Thymus (tissue), 11 donors: Measurements from ENCODE around the gene SMU1. TPM values are rescaled to one million over a fixed set of nuclear protein-coding genes. Genes with fewer than 3 reads are reported as not detected.

Source experiments
- DNase-seq, 9 donors: peaks; one replicate each; pipeline ENCODE4 v3.0.0-alpha.2; 2013; ENCODE audit warnings: low spot score in 9 of 9, low read depth in 6 of 9, missing footprints in 1 of 9
- H3K27ac ChIP-seq, 2 donors: one replicate each; pipeline ENCODE4 v1.5.1; 2013; ENCODE audit warnings: control low read depth in 1 of 2, low read depth in 1 of 2, low read length in 1 of 2, mild to moderate bottlenecking in 1 of 2, moderate library complexity in 1 of 2
- H3K27me3 ChIP-seq, 2 donors: one replicate each; pipeline ENCODE4 v1.5.1; 2013; ENCODE audit warnings: low read length in 1 of 2; ENCODE audit not compliant: control insufficient read depth in 2 of 2, insufficient read depth in 1 of 2
- H3K36me3 ChIP-seq, 2 donors: one replicate each; pipeline ENCODE4 v1.5.1; 2013; ENCODE audit warnings: low read length in 1 of 2, mild to moderate bottlenecking in 1 of 2, moderate library complexity in 1 of 2; ENCODE audit not compliant: control insufficient read depth in 2 of 2, insufficient read depth in 2 of 2
- H3K4me1 ChIP-seq, 2 donors: one replicate each; pipeline ENCODE4 v1.5.1; 2013; ENCODE audit warnings: low read length in 2 of 2; ENCODE audit not compliant: control insufficient read depth in 2 of 2, insufficient read depth in 2 of 2
- H3K4me3 ChIP-seq, 2 donors: one replicate each; pipeline ENCODE4 v1.5.1; 2013; ENCODE audit warnings: low read length in 2 of 2, control low read depth in 1 of 2, mild to moderate bottlenecking in 1 of 2
- H3K9me3 ChIP-seq, 2 donors: one replicate each; pipeline ENCODE4 v1.5.1; 2013; ENCODE audit warnings: low read length in 1 of 2, mild to moderate bottlenecking in 1 of 2; ENCODE audit not compliant: control insufficient read depth in 2 of 2, insufficient read depth in 1 of 2
- WGBS: extraction: QIAGEN DNeasy Blood & Tissue Kit; methylation state at CpG from one replicate; pipeline ENCODE4 v1.1.7; 2013; 5-methylcytosine and 5-hydroxymethylcytosine counted together
- polyA plus RNA-seq: library from polyadenylated mRNA; stranded (reverse); fragments of 200-250 nt; gene quantifications from one replicate; pipeline ENCODE4 v1.2.3, GENCODE V29; 2013
- total RNA-seq: library from RNA; stranded (reverse); fragments of 120-200 nt; gene quantifications from one replicate; pipeline ENCODE4 v1.2.4, GENCODE V29; 2013
- donor health status: healthy.

SMU1 gene
- total and polyA plus RNA-seq, 2 donors = 14.9 to 27.3 TPM

DNA sequence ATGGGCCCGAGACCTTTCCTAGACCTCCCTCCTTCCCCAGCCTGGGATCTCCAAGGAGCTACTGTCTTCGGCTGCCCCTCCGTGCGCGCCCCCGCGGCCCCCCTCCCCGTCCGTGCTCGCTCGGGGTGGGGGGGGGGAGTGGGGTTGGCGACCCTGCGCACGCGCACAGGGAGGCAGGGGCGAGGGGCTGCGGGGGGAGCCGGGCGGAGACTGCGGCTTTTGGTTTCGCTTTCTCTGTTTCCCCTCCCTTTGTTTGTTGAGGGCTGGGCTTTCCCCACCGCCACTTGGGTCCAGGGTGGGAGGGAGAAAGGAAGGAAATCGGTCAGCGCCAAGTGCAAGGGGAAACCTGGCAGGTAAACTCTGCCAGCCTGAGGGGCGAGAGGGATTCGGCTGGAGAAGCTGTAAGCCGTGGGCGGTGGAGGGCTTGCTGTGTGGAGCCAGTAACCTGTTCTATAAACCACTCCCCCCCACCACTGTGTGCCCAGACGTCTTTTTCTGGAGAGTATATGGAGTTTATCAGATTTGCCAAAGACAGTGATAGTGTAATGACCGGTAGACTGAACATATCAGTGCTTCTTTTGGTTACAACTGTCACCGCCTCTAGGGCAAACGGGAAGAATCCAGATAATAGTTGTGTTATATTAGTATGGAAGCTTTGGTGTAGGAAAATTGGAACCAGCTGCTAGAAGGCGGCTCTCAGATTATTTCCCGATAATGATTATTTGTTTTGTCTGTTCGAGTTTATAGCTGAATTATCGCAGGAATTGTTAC lies 50.7 kb downstream of the SMU1 start:
- Histone ChIP-seq H3K36me3 (peaks cover 10 to 48% of the 10 kb centered on the region in 2 donors), H3K27ac (peak overlapping the region; percentile 100)

DNA sequence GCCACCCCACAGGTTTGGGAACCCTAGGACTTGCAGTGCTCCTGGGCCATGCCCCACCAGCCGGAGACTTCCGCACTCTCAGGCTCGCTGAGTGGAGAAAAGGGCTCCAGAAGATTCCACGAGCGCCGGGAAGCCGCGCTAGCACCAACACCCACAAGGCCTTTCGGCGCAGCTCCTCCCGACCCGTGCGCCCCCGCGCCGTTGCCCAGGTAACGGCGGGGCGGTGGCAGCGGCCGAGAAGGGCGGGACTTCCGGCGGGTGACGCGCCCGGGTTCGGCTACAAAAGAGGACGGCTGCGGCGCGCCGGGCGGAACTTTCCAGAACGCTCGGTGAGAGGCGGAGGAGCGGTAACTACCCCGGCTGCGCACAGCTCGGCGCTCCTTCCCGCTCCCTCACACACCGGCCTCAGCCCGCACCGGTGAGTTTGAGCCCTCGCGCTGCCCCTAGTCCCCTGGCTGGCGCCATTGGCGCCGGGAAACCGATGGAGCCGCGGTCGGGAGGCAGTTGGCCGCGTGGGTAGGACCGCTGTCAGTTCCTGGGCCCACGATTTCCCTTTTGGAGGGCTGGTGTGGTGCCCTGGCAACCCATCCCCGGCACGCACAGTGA lies 51.4 kb downstream of the SMU1 start, which contains the start of gene DNAJA1:
Gene DNAJA1 (plus strand): TSS at position 308 of the 606 bp plus-strand sequence. CDS start 1,212 bp downstream, outside the sequence.
- H3K36me3 ChIP-seq = peaks cover 10 to 46% of the 10 kb centered on the region in 2 donors
- no peaks in the 10 kb centered on the region for H3K9me3 ChIP-seq
- peak within 1 kb of the TSS; percentile 93 to 99 for H3K4me3 ChIP-seq
- WGBS = under 1% methylated on average over 61 of the region's 61 CpGs
- peaks cover 17 to 30% of the 10 kb centered on the region in 2 donors for H3K4me1 ChIP-seq
- peak within 1 kb of the TSS; percentile 100 for H3K27ac ChIP-seq
- peak; percentile 87 to 97 (median 96) for DNase-seq
- H3K27me3 ChIP-seq = no peaks in the 10 kb centered on the region

More for the DNA sequence above, 50.7 kb downstream of the SMU1 start:
- peak in 8 of 9 donors; percentile 72 to 93 (median 85) for DNase-seq
- H3K4me3 ChIP-seq = peak overlapping the region; percentile 93 to 99
- 6% methylated on average over 36 of the region's 36 CpGs for WGBS
- no peaks in the 10 kb centered on the region for H3K27me3 ChIP-seq
- H3K4me1 ChIP-seq = peaks cover 17 to 30% of the 10 kb centered on the region in 2 donors
- H3K9me3 ChIP-seq = no peaks in the 10 kb centered on the region

DNA sequence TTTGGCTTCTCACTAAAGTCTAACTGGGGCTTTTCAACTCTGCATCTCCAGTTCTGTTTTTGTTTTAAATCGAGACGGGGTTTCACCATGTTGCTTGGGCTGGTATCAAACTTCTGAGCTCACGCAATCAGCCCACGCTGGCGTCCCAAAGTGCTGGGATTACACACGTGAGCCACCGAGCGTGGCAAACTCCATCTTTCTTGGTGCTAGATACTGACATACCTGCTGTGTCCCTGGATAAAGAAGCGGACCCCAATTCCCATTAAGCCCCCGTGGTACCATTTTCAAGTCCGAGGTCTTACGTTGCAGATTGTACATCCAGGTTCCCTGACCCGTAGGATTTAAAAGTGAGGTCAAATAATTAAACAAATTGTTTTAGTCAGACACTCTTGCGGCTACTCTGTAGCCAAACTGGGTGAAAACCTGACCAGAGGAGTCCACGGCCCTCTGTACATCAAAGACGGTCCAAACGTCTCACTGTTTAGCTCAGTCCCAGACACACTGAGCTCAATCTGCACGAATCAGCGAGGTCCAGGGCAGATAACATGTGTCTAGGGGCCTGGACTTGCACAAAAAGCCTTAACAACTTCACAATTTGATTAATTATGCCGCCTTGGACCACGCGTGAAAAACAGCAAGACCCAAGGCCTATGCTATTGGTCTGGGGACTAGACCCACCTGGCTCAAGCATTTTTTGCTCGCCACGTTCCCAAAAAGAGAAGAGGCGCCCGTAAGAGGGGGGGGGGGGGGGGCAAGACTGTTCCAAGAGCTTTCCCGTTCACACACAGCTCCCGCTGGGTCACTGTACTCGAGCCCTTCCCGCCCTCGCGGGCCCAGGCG lies 52.1 kb downstream of the SMU1 start:
- peaks cover 17 to 44% of the 10 kb centered on the region in 2 donors for H3K36me3 ChIP-seq
- DNase-seq = peak in 5 of 9 donors; percentile 3 to 35 (median 19)
- H3K27ac ChIP-seq = peak overlapping the region; percentile 100
- H3K4me1 ChIP-seq = peaks cover 17 to 30% of the 10 kb centered on the region in 2 donors
- H3K27me3 ChIP-seq = no peaks in the 10 kb centered on the region
- H3K4me3 ChIP-seq = peak overlapping the region; percentile 93 to 99
- H3K9me3 ChIP-seq = no peaks in the 10 kb centered on the region
- 37% methylated on average over 33 of the region's 33 CpGs for WGBS

DNA sequence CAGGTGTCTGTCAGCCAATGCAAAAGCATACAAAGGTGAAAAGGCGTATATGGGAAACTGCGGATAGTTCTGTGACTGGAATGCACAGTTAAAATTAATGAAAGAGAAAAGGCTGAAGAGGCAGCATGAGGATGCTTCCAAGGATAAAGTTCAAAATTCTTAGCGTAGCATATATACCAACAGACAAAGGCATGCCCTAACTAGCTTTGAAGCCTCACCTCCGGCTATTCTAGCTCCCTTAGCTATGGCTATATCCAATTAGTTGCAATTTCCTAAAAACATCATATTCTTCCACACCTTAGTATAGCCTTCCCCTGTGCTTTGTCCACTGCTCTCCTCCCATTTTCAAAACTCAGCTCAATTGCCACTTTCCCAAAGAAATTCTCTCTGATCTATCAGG lies 52.8 kb downstream of the SMU1 start:
- peaks cover 14 to 30% of the 10 kb centered on the region in 2 donors for H3K4me1 ChIP-seq
- H3K9me3 ChIP-seq = no peaks in the 10 kb centered on the region
- H3K4me3 ChIP-seq = no peak overlapping the region
- DNase-seq = no peak
- no peaks in the 10 kb centered on the region for H3K27me3 ChIP-seq
- peaks cover 15 to 37% of the 10 kb centered on the region in 2 donors for H3K36me3 ChIP-seq
- WGBS = 94% methylated on average over 4 of the region's 4 CpGs
- H3K27ac ChIP-seq = peak overlapping the region; percentile 25 to 100

DNA sequence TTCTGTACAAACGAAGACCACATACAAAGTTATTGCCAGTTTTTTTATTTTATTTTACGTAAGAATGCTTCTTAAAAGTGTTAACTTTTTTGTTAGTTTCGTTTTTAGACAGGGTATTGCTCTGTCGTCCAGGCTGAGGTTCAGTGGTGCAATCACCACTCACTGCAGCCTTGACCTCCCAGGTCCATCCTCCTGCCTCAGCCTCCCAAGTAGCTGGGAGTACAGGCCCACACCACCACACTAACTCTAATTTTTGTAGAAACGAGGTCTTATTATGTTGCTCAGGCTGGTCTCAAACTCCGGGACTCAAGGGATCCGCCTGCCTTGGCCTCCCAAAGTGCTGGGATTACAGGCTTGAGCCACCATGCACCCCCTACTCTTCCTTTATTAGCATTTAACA lies 53.7 kb downstream of the SMU1 start:
- Histone ChIP-seq H3K9me3 (no peaks in the 10 kb centered on the region), H3K4me3 (no peak overlapping the region), H3K27me3 (no peaks in the 10 kb centered on the region), H3K36me3 (peaks cover 14 to 30% of the 10 kb centered on the region in 2 donors), H3K27ac (no peak overlapping the region), H3K4me1 (peaks cover 14 to 29% of the 10 kb centered on the region in 2 donors)
- 96% methylated on average over 7 of the region's 7 CpGs for WGBS
- DNase-seq = no peak

DNA sequence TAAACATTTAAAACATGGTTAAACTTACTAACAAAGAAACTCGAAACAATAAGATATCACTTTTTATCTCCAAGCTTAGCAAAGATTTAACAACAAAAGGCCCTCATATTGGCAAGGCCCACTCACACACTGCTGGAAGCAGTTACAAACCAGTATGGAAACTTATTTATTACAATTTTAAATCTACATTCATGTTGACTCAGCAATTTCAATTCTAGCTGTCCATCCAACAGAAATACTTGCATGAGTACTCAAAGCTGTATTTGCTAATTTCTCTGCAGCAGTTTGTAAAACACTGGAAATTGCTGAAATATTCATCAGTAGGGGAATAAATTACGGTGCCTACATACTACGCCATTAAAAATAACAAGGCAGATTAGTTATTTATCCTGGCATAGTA lies 54.2 kb downstream of the SMU1 start:
- WGBS = 97% methylated on average over 3 of the region's 3 CpGs
- Histone ChIP-seq H3K9me3 (no peaks in the 10 kb centered on the region), H3K4me3 (no peak overlapping the region), H3K36me3 (peaks cover 11 to 26% of the 10 kb centered on the region in 2 donors), H3K27me3 (no peaks in the 10 kb centered on the region), H3K27ac (no peak overlapping the region), H3K4me1 (peaks cover 13 to 24% of the 10 kb centered on the region in 2 donors)
- no peak for DNase-seq

DNA sequence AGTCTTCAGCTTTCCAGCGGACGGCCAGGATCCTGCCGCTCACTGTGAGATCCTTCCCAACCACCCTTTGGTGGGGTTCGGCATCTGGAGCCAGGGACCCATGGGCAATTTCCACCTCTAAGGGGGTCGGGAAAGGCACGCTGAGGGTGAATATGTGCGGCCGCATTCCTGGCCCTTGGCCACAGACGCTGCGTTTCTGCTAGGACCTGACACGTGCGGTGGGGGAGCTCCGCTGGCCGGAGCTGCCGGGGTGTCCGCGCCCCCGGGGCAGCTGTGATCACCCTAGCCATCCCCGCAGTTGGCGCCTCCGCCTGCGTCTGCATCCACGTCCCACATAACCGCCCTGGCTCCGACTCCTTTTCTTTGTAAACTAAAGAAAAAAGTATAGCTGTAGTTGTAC lies 56.7 kb downstream of the SMU1 start:
- H3K27me3 ChIP-seq = no peaks in the 10 kb centered on the region
- no peak for DNase-seq
- H3K4me3 ChIP-seq = no peak overlapping the region
- H3K36me3 ChIP-seq = peaks cover 8 to 17% of the 10 kb centered on the region in 2 donors
- no peak overlapping the region for H3K27ac ChIP-seq
- H3K9me3 ChIP-seq = no peaks in the 10 kb centered on the region
- 98% methylated on average over 25 of the region's 25 CpGs for WGBS
- H3K4me1 ChIP-seq = peaks cover 7 to 17% of the 10 kb centered on the region in 2 donors

DNA sequence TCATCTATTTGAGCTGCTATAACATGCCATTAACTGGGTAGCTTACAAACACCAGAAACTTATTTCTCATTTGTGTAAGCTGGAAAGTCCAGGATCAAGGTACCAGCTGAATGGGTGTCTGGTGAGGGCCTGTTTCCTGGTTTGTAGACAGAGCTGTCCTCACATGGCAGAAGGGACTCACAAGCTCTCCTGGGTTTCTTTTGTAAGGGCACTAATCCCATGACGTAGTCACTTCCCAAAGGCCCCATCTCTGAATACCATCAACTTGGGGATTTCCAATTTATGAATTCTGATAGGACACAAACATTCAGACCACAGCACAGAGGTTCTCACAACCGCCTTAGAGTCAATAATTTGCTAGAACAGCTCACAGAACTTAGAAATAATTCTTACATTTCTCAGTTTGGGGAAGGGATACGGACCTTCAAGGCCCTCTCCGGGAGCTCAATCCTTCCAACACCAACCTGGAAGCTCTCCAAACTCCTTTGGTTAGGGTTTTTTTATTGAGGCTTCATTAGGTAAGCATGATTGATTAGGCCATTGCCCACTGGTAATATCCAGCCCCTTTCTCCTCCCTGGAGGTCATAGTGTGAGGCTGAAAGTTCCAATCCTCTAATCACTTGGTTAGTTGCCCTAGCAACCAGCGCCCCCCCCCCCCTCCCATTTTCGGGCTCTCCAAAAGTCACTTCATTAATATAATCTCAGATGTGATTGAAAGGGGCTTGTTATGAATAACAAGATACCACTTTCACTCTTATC lies 59.0 kb downstream of the SMU1 start:
- 96% methylated on average over 6 of the region's 6 CpGs for WGBS
- Histone ChIP-seq H3K27me3 (no peaks in the 10 kb centered on the region), H3K4me1 (no peaks in the 10 kb centered on the region), H3K4me3 (no peak overlapping the region), H3K9me3 (no peaks in the 10 kb centered on the region), H3K27ac (no peak overlapping the region), H3K36me3 (peaks cover 8 to 13% of the 10 kb centered on the region in 2 donors)
- no peak for DNase-seq
